H9 (cell line): ENCODE results near the gene KIF26B. TPM values are rescaled to one million over a fixed set of nuclear protein-coding genes. Genes with fewer than 3 reads are reported as not detected.

Source experiments
- DNase-seq: peaks from one replicate; pipeline ENCODE4 v3.0.0-alpha.2; 2017
- H2AFZ ChIP-seq: one replicate; pipeline ENCODE4 v1.6.1; 2013; ENCODE audit warnings: mild to moderate bottlenecking, low read length, control low read depth, moderate library complexity
- H2AK5ac ChIP-seq: 2 replicates; pipeline ENCODE4 v1.6.1; 2013; ENCODE audit warnings: low read length, control low read depth, mixed read lengths; ENCODE audit not compliant: insufficient read length
- H2BK120ac ChIP-seq: one replicate; pipeline ENCODE4 v1.6.1; 2013; ENCODE audit warnings: low read depth, mild to moderate bottlenecking, low read length, control low read depth, inconsistent platforms; ENCODE audit not compliant: poor library complexity, severe bottlenecking
- H2BK12ac ChIP-seq: 2 replicates; pipeline ENCODE4 v1.6.1; 2013; ENCODE audit warnings: low read length, control low read depth, mixed read lengths, low read depth; ENCODE audit not compliant: insufficient read length
- H2BK15ac ChIP-seq: 2 replicates; pipeline ENCODE4 v1.6.1; 2013; ENCODE audit warnings: low read depth, low read length, control low read depth
- H2BK20ac ChIP-seq: one replicate; pipeline ENCODE4 v1.6.1; 2013; ENCODE audit warnings: low read depth, mild to moderate bottlenecking, low read length, control low read depth, inconsistent platforms; ENCODE audit not compliant: poor library complexity, severe bottlenecking
- H2BK5ac ChIP-seq: 2 replicates; pipeline ENCODE4 v1.6.1; 2013; ENCODE audit warnings: low read length, control low read depth, mixed read lengths; ENCODE audit not compliant: insufficient read length
- H3K14ac ChIP-seq: 2 replicates; pipeline ENCODE4 v1.6.1; 2013; ENCODE audit warnings: low read length, control low read depth; ENCODE audit not compliant: insufficient read depth
- H3K18ac ChIP-seq: 2 replicates; pipeline ENCODE4 v1.6.1; 2013; ENCODE audit warnings: low read depth, mild to moderate bottlenecking, mixed read lengths, low read length, control low read depth; ENCODE audit not compliant: insufficient read length
- H3K23ac ChIP-seq: 2 replicates; pipeline ENCODE4 v1.6.1; 2013; ENCODE audit warnings: low read length, control low read depth, mixed read lengths, low read depth; ENCODE audit not compliant: insufficient read length
- H3K23me2 ChIP-seq: 2 replicates; pipeline ENCODE4 v1.6.1; 2013; ENCODE audit warnings: low read depth, mild to moderate bottlenecking, mixed read lengths, low read length, control low read depth; ENCODE audit not compliant: insufficient read length, poor library complexity, severe bottlenecking
- H3K27ac ChIP-seq: 2 replicates; pipeline ENCODE4 v1.5.1; 2013; ENCODE audit warnings: low read length, control low read depth, mixed read lengths, low read depth; ENCODE audit not compliant: insufficient read length
- H3K27me3 ChIP-seq: 2 replicates; pipeline ENCODE4 v1.6.1; 2013; ENCODE audit warnings: low read length, control low read depth, inconsistent platforms; ENCODE audit not compliant: insufficient read depth
- H3K4ac ChIP-seq: 2 replicates; pipeline ENCODE4 v1.6.1; 2013; ENCODE audit warnings: low read depth, mild to moderate bottlenecking, control low read depth, inconsistent platforms, low read length, moderate library complexity
- H3K4me1 ChIP-seq: 2 replicates; pipeline ENCODE4 v1.6.1; 2013; ENCODE audit warnings: low read length, control low read depth, inconsistent platforms; ENCODE audit not compliant: insufficient read depth
- H3K4me2 ChIP-seq: 2 replicates; pipeline ENCODE4 v1.6.1; 2013; ENCODE audit warnings: low read length, control low read depth, mixed read lengths; ENCODE audit not compliant: insufficient read length, insufficient read depth
- H3K56ac ChIP-seq: 2 replicates; pipeline ENCODE4 v1.6.1; 2013; ENCODE audit warnings: low read depth, mild to moderate bottlenecking, mixed read lengths, low read length, control low read depth; ENCODE audit not compliant: insufficient read length
- H3K79me1 ChIP-seq: 2 replicates; pipeline ENCODE4 v1.6.1; 2013; ENCODE audit warnings: low read depth, mild to moderate bottlenecking, moderate library complexity, low read length, control low read depth, inconsistent platforms; ENCODE audit not compliant: insufficient read depth, poor library complexity, severe bottlenecking
- H3K79me2 ChIP-seq: 2 replicates; pipeline ENCODE4 v1.6.1; 2013; ENCODE audit warnings: low read length, control low read depth, inconsistent platforms; ENCODE audit not compliant: insufficient read depth
- H3K9ac ChIP-seq: 2 replicates; pipeline ENCODE4 v1.6.1; 2013; ENCODE audit warnings: low read length, control low read depth, mixed read lengths; ENCODE audit not compliant: insufficient read length; ENCODE audit errors: extremely low read depth
- H3K9me3 ChIP-seq: one replicate; pipeline ENCODE4 v1.6.1; 2013; ENCODE audit warnings: low read depth, low read length, inconsistent platforms; ENCODE audit not compliant: control insufficient read depth
- H3T11ph ChIP-seq: one replicate; pipeline ENCODE4 v1.6.1; 2013; ENCODE audit warnings: mild to moderate bottlenecking, low read length, control low read depth, inconsistent platforms
- H4K20me1 ChIP-seq: one replicate; pipeline ENCODE4 v1.6.1; 2013; ENCODE audit not compliant: control insufficient read depth, insufficient read length, insufficient read depth
- H4K5ac ChIP-seq: 2 replicates; pipeline ENCODE4 v1.6.1; 2013; ENCODE audit warnings: low read depth, mild to moderate bottlenecking, mixed read lengths, low read length, control low read depth; ENCODE audit not compliant: insufficient read length
- H4K8ac ChIP-seq: replicated peaks from 2 replicates; pipeline ENCODE4 v1.6.1; 2013; ENCODE audit warnings: low read length, control low read depth, mixed read lengths, low read depth; ENCODE audit not compliant: insufficient read length
- H4K91ac ChIP-seq: 2 replicates; pipeline ENCODE4 v1.6.1; 2013; ENCODE audit warnings: low read depth, mild to moderate bottlenecking, moderate library complexity, mixed read lengths, low read length, control low read depth; ENCODE audit not compliant: insufficient read length
- H3K27ac Mint-ChIP-seq, 3 experiments: 2 replicates in 2 of 3; 3 replicates in 1 of 3; pipeline ENCODE4 v1.8.0; 2020 to 2021; ENCODE audit warnings: mixed read lengths in 3 of 3, mild to moderate bottlenecking in 1 of 3, moderate library complexity in 1 of 3
- H3K27me3 Mint-ChIP-seq: 2 replicates; pipeline ENCODE4 v1.8.0; 2021; ENCODE audit warnings: low read depth, mild to moderate bottlenecking, moderate library complexity, mixed read lengths
- H3K36me3 Mint-ChIP-seq, 3 experiments: 2 replicates in 2 of 3; 3 replicates in 1 of 3; pipeline ENCODE4 v1.8.0; 2020 to 2021; ENCODE audit warnings: low read depth in 3 of 3, mixed read lengths in 3 of 3; ENCODE audit not compliant: insufficient read depth in 1 of 3
- H3K4me1 Mint-ChIP-seq, 2 experiments: 2 replicates each; pipeline ENCODE4 v1.8.0; 2020; ENCODE audit warnings: mixed read lengths in 2 of 2
- H3K4me3 Mint-ChIP-seq, 2 experiments: 2 replicates in 1 of 2; 3 replicates in 1 of 2; pipeline ENCODE4 v1.8.0; 2020 to 2021; ENCODE audit warnings: mild to moderate bottlenecking in 2 of 2, mixed read lengths in 2 of 2, moderate library complexity in 1 of 2
- H3K9me3 Mint-ChIP-seq, 2 experiments: 2 replicates in 1 of 2; 3 replicates in 1 of 2; pipeline ENCODE4 v1.8.0; 2020; ENCODE audit warnings: mild to moderate bottlenecking in 2 of 2, mixed read lengths in 2 of 2, moderate library complexity in 1 of 2
- WGBS: extraction: QIAGEN DNeasy Blood & Tissue Kit; methylation state at CpG from one replicate; pipeline ENCODE4 v1.1.7; 2013; ENCODE audit warnings: missing lambda C conversion rate, low lambda C conversion rate, mixed read lengths; ENCODE audit not compliant: insufficient read length; ENCODE audit errors: extremely low coverage; 5-methylcytosine and 5-hydroxymethylcytosine counted together
- total RNA-seq: library from RNA; stranded (reverse); gene quantifications from 2 replicates; pipeline ENCODE4 v1.2.1, GENCODE V29; 2021
- TF ChIP-seq, protein P1 (sequence below): fragments of 200-600 bp; sonication (generic); conservative IDR thresholded peaks from 3 replicates; pipeline ENCODE4 v1.8.0; 2021; ENCODE audit warnings: antibody characterized with exemption, mild to moderate bottlenecking

KIF26B gene
- total RNA-seq, 1 experiment from 2014 or later: 0.13 TPM

DNA sequence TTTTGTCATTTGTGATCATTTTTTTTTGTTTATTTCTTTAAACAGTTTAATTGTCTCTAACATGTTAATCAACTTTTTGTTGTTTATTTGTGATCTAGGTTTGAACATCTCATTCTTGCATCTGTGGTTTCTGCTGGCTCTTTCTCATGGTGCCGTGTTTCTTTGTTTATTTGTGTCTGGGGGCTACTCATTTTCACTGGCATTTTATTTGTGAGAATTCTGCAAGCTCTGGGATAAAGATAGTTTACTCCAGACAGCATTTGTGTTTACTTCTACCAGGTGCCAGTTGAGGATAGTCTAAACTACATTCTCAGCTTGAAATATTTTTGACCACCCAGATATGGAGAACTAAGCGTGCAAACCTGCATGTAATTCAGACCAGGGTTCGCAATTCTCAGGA is 508.6 kb downstream of the KIF26B start:
- H3K4me3 Mint-ChIP-seq: no peak overlapping the region
- H3K27ac ChIP-seq: no peak overlapping the region

More for the DNA sequence above, 508.6 kb downstream of the KIF26B start:
- H3K56ac ChIP-seq: no peak overlapping the region
- H2AFZ ChIP-seq: no peak overlapping the region
- H3K27me3 ChIP-seq: no peaks in the 10 kb centered on the region
- H3K4ac ChIP-seq: no peak overlapping the region
- no peak overlapping the region for H2BK15ac ChIP-seq
- no peak overlapping the region for H4K91ac ChIP-seq
- H3K14ac ChIP-seq: no peak overlapping the region
- H2BK5ac ChIP-seq: no peak overlapping the region
- H4K20me1 ChIP-seq: no peaks in the 10 kb centered on the region
- no peak overlapping the region for H3K9ac ChIP-seq
- H3K27ac Mint-ChIP-seq: no peak overlapping the region; a peak in 1 of 7 replicates
- H2AK5ac ChIP-seq: no peak overlapping the region
- no peak for DNase-seq
- no peaks in the 10 kb centered on the region for H3K79me1 ChIP-seq
- no peaks in the 10 kb centered on the region for H3K23me2 ChIP-seq
- H3T11ph ChIP-seq: no peak overlapping the region
- no peak overlapping the region for H4K8ac ChIP-seq
- no peaks in the 10 kb centered on the region for H3K4me1 Mint-ChIP-seq
- no peak overlapping the region for H2BK120ac ChIP-seq
- no peaks in the 10 kb centered on the region for H3K9me3 ChIP-seq
- WGBS: no CpG with 5 or more reads among the region's 3 CpGs
- no peaks in the 10 kb centered on the region for H3K36me3 Mint-ChIP-seq
- H3K23ac ChIP-seq: no peak overlapping the region
- no peaks in the 10 kb centered on the region for H3K79me2 ChIP-seq
- H3K18ac ChIP-seq: no peak overlapping the region
- H2BK20ac ChIP-seq: peak overlapping the region; percentile 45
- H3K4me2 ChIP-seq: no peak overlapping the region
- TF ChIP-seq, protein P1, sequence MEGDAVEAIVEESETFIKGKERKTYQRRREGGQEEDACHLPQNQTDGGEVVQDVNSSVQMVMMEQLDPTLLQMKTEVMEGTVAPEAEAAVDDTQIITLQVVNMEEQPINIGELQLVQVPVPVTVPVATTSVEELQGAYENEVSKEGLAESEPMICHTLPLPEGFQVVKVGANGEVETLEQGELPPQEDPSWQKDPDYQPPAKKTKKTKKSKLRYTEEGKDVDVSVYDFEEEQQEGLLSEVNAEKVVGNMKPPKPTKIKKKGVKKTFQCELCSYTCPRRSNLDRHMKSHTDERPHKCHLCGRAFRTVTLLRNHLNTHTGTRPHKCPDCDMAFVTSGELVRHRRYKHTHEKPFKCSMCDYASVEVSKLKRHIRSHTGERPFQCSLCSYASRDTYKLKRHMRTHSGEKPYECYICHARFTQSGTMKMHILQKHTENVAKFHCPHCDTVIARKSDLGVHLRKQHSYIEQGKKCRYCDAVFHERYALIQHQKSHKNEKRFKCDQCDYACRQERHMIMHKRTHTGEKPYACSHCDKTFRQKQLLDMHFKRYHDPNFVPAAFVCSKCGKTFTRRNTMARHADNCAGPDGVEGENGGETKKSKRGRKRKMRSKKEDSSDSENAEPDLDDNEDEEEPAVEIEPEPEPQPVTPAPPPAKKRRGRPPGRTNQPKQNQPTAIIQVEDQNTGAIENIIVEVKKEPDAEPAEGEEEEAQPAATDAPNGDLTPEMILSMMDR: no peak
- no peak overlapping the region for H4K5ac ChIP-seq
- no peaks in the 10 kb centered on the region for H3K4me1 ChIP-seq
- H3K27me3 Mint-ChIP-seq: no peaks in the 10 kb centered on the region
- H2BK12ac ChIP-seq: no peak overlapping the region
- H3K9me3 Mint-ChIP-seq: no peaks in the 10 kb centered on the region
